ENCODE data around the gene MMP2. TPM values are rescaled to one million over a fixed set of nuclear protein-coding genes. Genes with fewer than 3 reads are reported as not detected.

The MMP2 gene
- total RNA-seq, 1 experiment from 2014 or later = 1.5 TPM

Other genes starting within 250 kb of the MMP2 start
- not detected for gene IRX6, start 155.0 kb upstream of the MMP2 start, total RNA-seq (2021; ENCODE audit: unreplicated experiment)
- gene LPCAT2, start 29.9 kb downstream of the MMP2 start, total RNA-seq (2021; ENCODE audit: unreplicated experiment) = 13.1 TPM
- not detected for gene CAPNS2, start 87.5 kb downstream of the MMP2 start, total RNA-seq (2021; ENCODE audit: unreplicated experiment)
- gene SLC6A2, start 176.8 kb downstream of the MMP2 start, total RNA-seq (2021; ENCODE audit: unreplicated experiment) = not detected